GM10266 (cell line): ENCODE data around the gene STAU1.
"Not testable (repeated sequence)": the region's sequence is repeated elsewhere in the genome, so short reads cannot be mapped to it uniquely, and the experiment has no call there.

Source experiments
- DNase-seq: peaks from one replicate; pipeline ENCODE4 v3.0.0; 2012; ENCODE audit errors: extremely low spot score
- CTCF ChIP-seq: IDR thresholded peaks from 2 replicates; pipeline ENCODE4 v1.5.1; 2012; ENCODE audit warnings: mild to moderate bottlenecking, low read depth; ENCODE audit not compliant: control insufficient read depth, insufficient read depth; ENCODE audit errors: missing control alignments

Gene STAU1

DNA sequence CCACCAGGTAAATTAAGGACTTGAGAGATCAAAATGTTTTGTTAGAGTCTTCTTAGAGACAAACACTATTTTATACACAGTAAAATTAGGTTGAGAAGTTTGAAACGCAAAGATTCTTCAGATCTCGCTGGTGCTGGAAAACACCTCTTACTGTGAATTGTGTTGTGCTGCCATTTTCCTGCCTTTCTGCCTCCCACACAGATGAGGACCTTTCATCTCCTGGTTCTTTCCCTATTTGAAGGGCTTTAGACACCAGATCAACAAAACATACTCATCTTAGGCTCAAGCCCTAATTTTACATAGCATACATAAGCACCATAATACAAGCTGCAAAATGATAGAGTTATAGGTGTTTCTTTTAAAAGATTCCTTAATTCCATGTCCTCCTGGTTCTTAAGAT is 18.6 kb downstream of the STAU1 start:
- DNase-seq = no peak
- no peak for TF ChIP-seq CTCF

GRCh38 chr20:49168864-49169263 is 19.3 kb downstream of the STAU1 start:
- not testable (repeated sequence) for DNase-seq

DNA sequence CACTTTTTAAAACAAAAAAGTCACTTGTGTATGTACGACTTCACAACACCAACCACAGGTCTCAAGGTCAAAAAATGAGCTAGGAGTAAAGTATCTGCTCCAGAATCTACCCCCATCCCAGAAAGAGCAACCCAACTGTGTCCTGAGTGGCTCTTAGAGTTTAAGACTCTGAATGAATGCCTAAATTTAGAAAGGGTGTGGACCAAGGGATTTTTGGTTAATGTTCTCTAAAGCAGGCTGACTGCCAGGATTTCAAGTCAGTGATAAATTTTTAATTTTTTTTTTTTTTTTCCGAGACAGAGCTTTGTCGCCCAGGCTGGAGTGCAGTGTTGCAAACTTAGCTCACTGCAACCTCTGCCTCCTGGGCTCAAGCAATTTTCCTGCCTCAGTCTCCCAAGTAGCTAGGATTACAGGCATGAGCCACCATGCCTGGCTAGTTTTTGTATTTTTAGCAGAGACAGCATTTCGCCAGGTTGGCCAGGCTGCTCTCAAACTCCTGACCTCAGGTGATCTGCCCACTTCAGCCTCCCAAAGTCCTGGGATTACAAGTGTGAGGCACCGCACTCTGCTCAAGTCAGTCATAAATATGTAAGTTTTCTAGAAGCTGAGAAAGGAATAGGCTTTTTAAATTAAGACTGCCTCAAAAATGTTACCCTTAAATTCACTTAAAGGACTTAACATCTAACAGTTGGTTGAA is 20.2 kb downstream of the STAU1 start:
- DNase-seq = no peak
- TF ChIP-seq CTCF = no peak

DNA sequence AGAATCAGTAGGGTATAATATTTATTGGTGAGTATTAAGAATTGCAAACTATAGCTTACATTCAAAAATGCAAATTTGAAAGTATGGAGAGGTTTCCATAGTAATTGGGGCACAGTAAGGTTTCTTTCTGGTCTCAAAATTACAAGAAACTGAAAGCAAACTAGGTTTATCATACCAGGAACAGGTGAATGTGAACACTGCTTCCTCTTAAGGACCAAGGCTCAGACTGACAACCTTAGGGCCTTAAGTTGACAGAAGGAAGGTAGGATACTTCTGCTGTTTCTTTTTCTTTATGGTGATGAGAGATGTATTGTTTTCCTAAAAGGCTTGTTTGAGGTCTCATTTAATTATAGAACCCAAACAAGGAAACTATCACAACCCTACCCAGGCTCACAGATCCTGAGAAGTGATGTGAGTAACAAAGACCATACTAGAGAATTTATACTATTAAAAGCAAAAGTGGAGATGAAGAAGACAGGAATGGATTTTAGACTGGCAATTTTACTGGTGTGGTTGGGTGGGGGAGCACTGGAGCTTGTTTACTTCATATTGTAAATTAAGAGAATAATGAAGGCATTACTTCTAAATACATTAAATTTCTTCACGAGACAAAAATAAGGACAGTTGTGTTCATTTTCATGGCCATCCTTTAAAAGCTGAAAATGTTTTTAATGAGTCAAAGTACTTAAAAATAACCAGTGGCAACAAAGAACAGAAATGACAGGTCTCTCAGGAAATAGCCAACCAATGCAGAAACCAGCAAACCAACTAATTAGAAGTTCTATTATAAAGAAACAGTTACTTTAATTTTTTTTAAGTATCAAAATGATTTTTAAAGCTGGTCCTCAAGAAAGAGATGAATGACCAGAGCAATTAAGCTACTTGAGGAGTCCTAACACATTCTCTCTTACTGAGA is 21.3 kb downstream of the STAU1 start:
- DNase-seq = peak; percentile 40
- no peak for TF ChIP-seq CTCF

DNA sequence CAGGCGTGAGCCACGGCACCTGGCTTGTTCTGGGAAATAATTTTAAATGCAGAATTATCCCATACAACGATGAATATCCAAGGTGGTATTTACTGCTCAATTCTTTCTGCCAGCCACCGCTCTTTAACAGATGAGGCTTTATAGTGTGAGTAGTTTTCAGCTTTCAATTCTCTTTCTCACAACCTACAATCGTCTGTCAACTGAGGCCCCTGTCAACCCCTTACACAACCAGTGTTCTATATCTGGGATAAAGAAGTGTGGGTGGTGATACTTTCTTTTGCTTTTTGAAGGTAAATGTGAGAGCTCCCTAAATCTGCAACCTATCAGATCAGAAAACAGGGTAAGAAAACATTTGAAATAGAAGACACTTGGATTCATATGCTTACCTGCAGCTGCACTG is 22.5 kb downstream of the STAU1 start:
- TF ChIP-seq CTCF = no peak
- DNase-seq = no peak

DNA sequence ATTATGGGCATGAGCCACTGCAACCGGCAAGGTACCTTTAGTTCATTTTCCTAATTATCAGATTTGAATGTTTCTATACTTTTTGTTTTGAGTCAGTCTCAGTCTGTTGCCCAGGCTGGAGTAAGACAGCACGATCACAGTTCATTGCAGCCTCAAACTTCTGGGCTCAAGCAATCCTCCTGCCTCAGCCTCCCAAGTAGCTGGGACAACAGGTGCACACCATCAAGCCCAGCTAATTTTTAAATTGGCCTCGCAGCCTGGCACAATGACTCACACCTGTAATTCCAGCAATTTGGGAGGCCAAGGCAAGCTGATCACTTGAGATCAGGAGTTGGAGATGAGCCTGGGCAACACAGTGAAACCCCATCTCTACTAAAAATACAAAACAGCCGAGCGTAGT is 24.4 kb downstream of the STAU1 start:
- no peak for DNase-seq
- TF ChIP-seq CTCF = no peak

GRCh38 chr20:49161428-49162152 is 26.5 kb downstream of the STAU1 start:
- TF ChIP-seq CTCF = no peak
- no peak for DNase-seq
